Smooth muscle cell (in vitro differentiated cells): Measurements from ENCODE around the gene CFLAR. TPM values are rescaled to one million over a fixed set of nuclear protein-coding genes. Genes with fewer than 3 reads are reported as not detected.

Source experiments
- DNase-seq: peaks from one replicate; lab custom pipeline; 2025; ENCODE audit not compliant: unreplicated experiment; lab: John Stamatoyannopoulos, UW
- H2AFZ ChIP-seq: fragments of 200-600 bp; sonication (generic); 2 replicates; pipeline ENCODE4 v1.6.0; 2016; ENCODE audit warnings: antibody characterized with exemption, low read depth, mild to moderate bottlenecking
- H3F3A ChIP-seq: fragments of 200-600 bp; sonication (generic); 2 replicates; pipeline ENCODE4 v1.6.0; 2017; ENCODE audit warnings: antibody characterized with exemption, low read depth
- H3K27ac ChIP-seq: fragments of 200-600 bp; sonication (generic); 2 replicates; pipeline ENCODE4 v1.5.1; 2016; ENCODE audit warnings: low read depth, mild to moderate bottlenecking
- H3K27me3 ChIP-seq: fragments of 200-600 bp; sonication (generic); 2 replicates; pipeline ENCODE4 v1.6.1; 2016; ENCODE audit warnings: low read depth, mild to moderate bottlenecking
- H3K36me3 ChIP-seq: fragments of 200-600 bp; sonication (generic); 2 replicates; pipeline ENCODE4 v1.5.1; 2016; ENCODE audit warnings: low read depth
- H3K4me1 ChIP-seq: fragments of 200-600 bp; sonication (generic); 2 replicates; pipeline ENCODE4 v1.5.1; 2016; ENCODE audit warnings: low read depth
- H3K4me2 ChIP-seq: fragments of 200-600 bp; sonication (generic); 2 replicates; pipeline ENCODE4 v1.6.0; 2016; ENCODE audit warnings: mild to moderate bottlenecking
- H3K4me3 ChIP-seq: fragments of 200-600 bp; sonication (generic); 2 replicates; pipeline ENCODE4 v1.5.1; 2016; ENCODE audit warnings: mild to moderate bottlenecking
- H3K79me2 ChIP-seq: fragments of 200-600 bp; sonication (generic); 2 replicates; pipeline ENCODE4 v1.6.0; 2016; ENCODE audit warnings: low read depth, mild to moderate bottlenecking
- H3K9ac ChIP-seq: fragments of 200-600 bp; sonication (generic); 2 replicates; pipeline ENCODE4 v1.6.0; 2016; ENCODE audit warnings: low read depth
- H3K9me3 ChIP-seq: fragments of 200-600 bp; sonication (generic); replicated peaks from 2 replicates; pipeline ENCODE4 v1.5.1; 2016; ENCODE audit warnings: low read depth
- H4K20me1 ChIP-seq: fragments of 200-600 bp; sonication (generic); 2 replicates; pipeline ENCODE4 v1.6.0; 2016; ENCODE audit warnings: low read depth
- CTCF ChIP-seq: fragments of 200-600 bp; sonication (generic); IDR thresholded peaks from 2 replicates; pipeline ENCODE4 v1.5.1; 2017; ENCODE audit warnings: borderline replicate concordance, mild to moderate bottlenecking, antibody characterized with exemption; ENCODE audit not compliant: insufficient read depth, poor library complexity, severe bottlenecking
- WGBS: methylation state at CpG from one replicate; pipeline ENCODE4 v1.1.7; 2016; ENCODE audit warnings: low lambda C conversion rate; 5-methylcytosine and 5-hydroxymethylcytosine counted together
- polyA plus RNA-seq: library from polyadenylated mRNA; unstranded; fragments of >200 nt; fragmentation: Nextera tagmentation; extraction: Ambion mirVana; gene quantifications from 2 replicates; pipeline ENCODE4 v1.2.1, GENCODE V29; 2016
- total RNA-seq: library from RNA; depleted of rRNA; stranded (reverse); fragments of >200 nt; gene quantifications from 2 replicates; pipeline ENCODE4 v1.2.3, GENCODE V29; 2014

CFLAR gene
- total and polyA plus RNA-seq, 2 experiments from 2014 or later = 16.0 to 27.1 TPM

GRCh38 chr2:201171259-201171814 is 55.4 kb downstream of the CFLAR start:
- H3K36me3 ChIP-seq = no peaks in the 10 kb centered on the region
- WGBS = 93% methylated on average over 6 of the region's 6 CpGs

GRCh38 chr2:201172279-201172678 is 56.3 kb downstream of the CFLAR start:
- Histone ChIP-seq H3F3A (no peaks in the 10 kb centered on the region), H3K79me2 (no peaks in the 10 kb centered on the region), H2AFZ (no peak overlapping the region), H4K20me1 (no peaks in the 10 kb centered on the region), H3K36me3 (no peaks in the 10 kb centered on the region), H3K4me2 (no peak overlapping the region), H3K27me3 (no peaks in the 10 kb centered on the region), H3K9ac (no peak overlapping the region), H3K4me3 (no peak overlapping the region), H3K4me1 (no peaks in the 10 kb centered on the region), H3K9me3 (no peaks in the 10 kb centered on the region), H3K27ac (no peak overlapping the region)
- TF ChIP-seq CTCF = no peak
- no peak for DNase-seq
- WGBS = 83% methylated on average over 2 of the region's 2 CpGs

More at GRCh38 chr2:201171259-201171814, 55.4 kb downstream of the CFLAR start:
- no peaks in the 10 kb centered on the region for H3K79me2 ChIP-seq
- H3K9ac ChIP-seq = no peak overlapping the region
- H3K27me3 ChIP-seq = no peaks in the 10 kb centered on the region
- no peaks in the 10 kb centered on the region for H3K9me3 ChIP-seq
- no peak overlapping the region for H2AFZ ChIP-seq
- no peaks in the 10 kb centered on the region for H4K20me1 ChIP-seq
- no peak for DNase-seq
- no peak overlapping the region for H3K4me3 ChIP-seq
- no peak for TF ChIP-seq CTCF
- H3K27ac ChIP-seq = no peak overlapping the region
- no peaks in the 10 kb centered on the region for H3K4me1 ChIP-seq
- H3K4me2 ChIP-seq = no peak overlapping the region
- H3F3A ChIP-seq = no peaks in the 10 kb centered on the region

- no peaks in the 10 kb centered on the region for H4K20me1 ChIP-seq
- WGBS = 35% methylated on average over 1 of the region's 1 CpG
- no peak overlapping the region for H3K27ac ChIP-seq
Measured at GRCh38 chr2:201174687-201175086, 58.7 kb downstream of the CFLAR start.

More at GRCh38 chr2:201174687-201175086, 58.7 kb downstream of the CFLAR start:
- no peak for TF ChIP-seq CTCF
- no peak overlapping the region for H3K4me2 ChIP-seq
- H3K36me3 ChIP-seq = no peaks in the 10 kb centered on the region
- no peaks in the 10 kb centered on the region for H3F3A ChIP-seq
- H3K79me2 ChIP-seq = no peaks in the 10 kb centered on the region
- no peak overlapping the region for H3K9ac ChIP-seq
- no peaks in the 10 kb centered on the region for H3K27me3 ChIP-seq
- no peak overlapping the region for H2AFZ ChIP-seq
- DNase-seq = no peak
- no peaks in the 10 kb centered on the region for H3K4me1 ChIP-seq
- H3K9me3 ChIP-seq = no peaks in the 10 kb centered on the region
- H3K4me3 ChIP-seq = no peak overlapping the region
